T-helper 1 cell treated with Interleukin-12 subunit alpha and Interleukin-12 subunit beta and Interleukin-4 antibody, amounts not matched to agents 30 ng/mL and 1 ng/mL, for 36 hours (primary cell): Measurements from ENCODE around the gene EDRF1. TPM values are rescaled to one million over a fixed set of nuclear protein-coding genes. Genes with fewer than 3 reads are reported as not detected.
"Not testable (repeated sequence)": the region's sequence is repeated elsewhere in the genome, so short reads cannot be mapped to it uniquely, and the experiment has no call there.

Experiments
- intact Hi-C: fragments of 100-400 bp; cut with micrococcal nuclease; formaldehyde crosslinking; loops from one replicate; pipeline ENCODE4 v1.15.1; 2024
- total RNA-seq: library from RNA; stranded (reverse); gene quantifications from 2 replicates; pipeline ENCODE4 v1.2.3, GENCODE V29; 2022

Gene EDRF1, protein sequence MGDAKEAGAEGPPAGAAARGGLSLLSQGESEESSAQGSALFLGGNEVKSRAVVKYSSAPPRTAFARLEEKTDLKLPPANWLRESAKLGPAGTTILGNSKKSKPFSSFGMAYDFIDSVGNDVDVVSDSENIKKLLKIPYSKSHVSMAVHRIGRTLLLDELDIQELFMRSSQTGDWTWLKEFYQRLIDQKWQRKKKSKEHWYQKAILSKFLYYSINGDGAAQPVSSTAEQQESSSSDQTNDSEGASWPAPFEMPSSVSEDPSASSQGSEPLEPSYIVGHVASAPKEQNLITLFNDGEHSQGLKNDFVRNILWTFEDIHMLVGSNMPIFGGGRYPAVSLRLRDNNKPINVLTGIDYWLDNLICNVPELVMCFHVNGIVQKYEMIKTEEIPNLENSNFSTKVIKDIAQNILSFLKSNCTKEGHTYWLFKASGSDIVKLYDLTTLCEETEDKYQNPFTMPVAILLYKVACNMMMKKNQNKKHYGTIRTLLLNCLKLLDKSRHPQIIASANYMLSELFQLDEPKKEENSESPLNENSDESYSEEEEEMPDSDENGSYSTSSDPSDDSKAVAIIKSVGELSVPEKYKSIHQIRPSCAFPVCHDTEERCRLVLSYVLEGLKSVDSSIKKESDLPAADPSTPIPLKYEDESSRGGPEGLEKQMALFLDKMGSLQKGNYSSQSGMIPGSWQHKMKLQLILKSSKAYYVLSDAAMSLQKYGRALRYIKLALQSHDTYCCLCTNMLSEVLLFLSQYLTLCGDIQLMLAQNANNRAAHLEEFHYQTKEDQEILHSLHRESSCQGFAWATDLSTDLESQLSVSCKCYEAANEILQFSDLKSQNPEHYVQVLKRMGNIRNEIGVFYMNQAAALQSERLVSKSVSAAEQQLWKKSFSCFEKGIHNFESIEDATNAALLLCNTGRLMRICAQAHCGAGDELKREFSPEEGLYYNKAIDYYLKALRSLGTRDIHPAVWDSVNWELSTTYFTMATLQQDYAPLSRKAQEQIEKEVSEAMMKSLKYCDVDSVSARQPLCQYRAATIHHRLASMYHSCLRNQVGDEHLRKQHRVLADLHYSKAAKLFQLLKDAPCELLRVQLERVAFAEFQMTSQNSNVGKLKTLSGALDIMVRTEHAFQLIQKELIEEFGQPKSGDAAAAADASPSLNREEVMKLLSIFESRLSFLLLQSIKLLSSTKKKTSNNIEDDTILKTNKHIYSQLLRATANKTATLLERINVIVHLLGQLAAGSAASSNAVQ
- total RNA-seq, result 42.1 and 44.7 TPM in 2 replicates

DNA sequence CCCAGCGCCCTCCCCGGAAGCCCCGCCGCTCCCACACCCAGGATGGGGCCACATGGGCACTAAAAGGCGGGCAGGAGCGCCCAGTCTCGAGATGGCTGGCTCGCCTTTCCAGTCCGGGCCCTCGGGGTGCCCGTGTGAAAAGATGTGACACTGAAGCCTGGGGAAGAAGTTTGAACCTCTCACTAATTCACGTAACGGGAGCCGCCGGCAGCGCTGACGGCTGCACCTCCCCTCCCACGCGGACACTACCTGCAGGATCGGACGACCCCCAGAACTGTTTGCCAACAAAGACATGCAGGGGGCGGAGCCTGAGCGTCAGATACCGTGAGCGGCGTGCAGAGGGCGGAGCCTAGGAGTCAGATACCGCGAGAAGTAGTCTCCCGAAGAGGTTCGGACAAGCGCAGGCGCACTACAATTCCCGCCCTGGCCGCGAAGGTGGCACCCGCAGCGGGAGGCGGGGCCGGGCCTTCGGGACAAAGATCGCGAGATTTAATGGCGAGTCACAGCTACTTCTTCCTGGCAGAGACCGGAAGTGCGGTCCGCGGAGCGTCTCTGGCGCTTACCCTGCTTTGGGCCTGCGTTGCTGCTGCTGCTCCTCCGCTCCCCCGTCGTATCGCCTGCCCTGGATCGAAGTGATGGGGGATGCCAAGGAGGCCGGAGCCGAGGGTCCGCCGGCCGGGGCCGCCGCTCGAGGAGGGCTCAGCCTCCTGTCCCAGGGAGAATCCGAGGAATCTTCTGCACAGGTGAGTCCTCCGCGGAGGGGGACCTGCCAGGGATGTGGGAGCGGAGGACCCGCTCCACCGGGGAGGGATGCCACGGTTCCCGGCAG, at the start of gene EDRF1:
Gene EDRF1, plus strand, starts transcription at position 537 of the 829 bp plus-strand sequence. Its CDS starts 99 bp downstream, at position 636.
- intact Hi-C loops, result loop anchor here (1.0 to 5.0 kb wide), 6 partner anchors 104 to 1573 kb away; partner anchors contain the start of genes BCCIP, FANK1, LHPP and OAT

DNA sequence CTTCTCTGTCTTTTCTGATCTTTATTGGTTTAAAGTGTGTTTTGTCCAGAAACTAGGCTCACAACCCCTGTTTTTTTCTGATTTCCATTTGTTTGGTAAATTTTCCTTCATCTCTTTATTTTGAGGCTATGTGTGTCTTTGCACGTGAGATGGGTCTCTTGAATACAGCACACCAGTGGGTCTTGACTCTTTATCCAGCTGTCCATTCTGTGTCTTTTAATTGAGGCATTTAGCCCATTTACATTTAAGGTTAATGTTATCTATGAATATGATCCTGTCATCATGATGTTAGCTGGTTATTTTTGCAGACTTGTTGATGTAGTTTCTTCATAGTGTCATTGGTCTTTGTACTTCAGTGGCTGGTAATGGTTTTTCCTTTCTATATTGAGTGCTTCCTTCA, 46.6 kb upstream of the EDRF1 start:
- intact Hi-C loops, result no loop called here

DNA sequence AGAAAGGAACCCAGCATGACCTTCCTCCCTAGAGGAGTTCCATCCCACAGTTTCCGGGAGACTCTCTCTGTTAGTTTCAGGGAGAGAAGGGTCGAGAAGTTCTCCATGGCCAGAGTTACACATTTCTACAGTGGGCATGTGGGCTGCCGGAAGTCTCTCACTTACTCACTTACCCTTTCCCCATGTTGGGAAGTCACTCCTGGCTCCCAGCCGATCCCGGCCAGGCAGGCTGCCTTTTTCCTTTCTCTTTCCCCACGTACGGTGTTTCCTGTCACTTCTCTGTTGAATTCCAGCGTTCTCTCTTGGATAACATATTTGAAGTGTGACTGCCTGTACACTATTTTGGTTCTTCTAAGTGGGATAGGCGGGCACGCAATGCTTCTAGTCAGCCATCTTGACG, 40.1 kb upstream of the EDRF1 start:
- intact Hi-C loops, result no loop called here

DNA sequence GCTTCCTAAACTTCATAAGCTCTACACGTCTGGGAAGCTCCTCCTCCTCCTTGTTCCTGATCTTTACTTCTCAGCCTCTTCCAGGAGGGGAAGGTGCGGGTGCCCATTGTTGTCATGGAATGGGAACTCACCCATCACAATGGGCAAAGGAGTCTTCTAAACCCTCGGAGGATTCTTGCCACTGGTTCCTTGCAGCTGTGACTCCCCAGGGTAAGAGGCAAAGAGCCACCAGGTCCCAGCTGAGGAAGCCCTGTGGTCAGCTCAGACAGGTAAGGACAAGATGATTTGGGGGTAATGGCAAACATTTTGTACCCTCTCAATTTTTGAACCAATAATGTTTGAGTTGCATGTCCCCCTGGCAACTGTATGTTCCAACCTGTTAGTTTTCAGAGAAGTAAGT, 36.4 kb upstream of the EDRF1 start, which contains the start of gene TEX36:
Gene TEX36, minus strand, starts transcription at position 101 of the 400 bp plus-strand sequence. CDS start 174 bp downstream, outside the sequence.
- intact Hi-C loops, result no loop called here

DNA sequence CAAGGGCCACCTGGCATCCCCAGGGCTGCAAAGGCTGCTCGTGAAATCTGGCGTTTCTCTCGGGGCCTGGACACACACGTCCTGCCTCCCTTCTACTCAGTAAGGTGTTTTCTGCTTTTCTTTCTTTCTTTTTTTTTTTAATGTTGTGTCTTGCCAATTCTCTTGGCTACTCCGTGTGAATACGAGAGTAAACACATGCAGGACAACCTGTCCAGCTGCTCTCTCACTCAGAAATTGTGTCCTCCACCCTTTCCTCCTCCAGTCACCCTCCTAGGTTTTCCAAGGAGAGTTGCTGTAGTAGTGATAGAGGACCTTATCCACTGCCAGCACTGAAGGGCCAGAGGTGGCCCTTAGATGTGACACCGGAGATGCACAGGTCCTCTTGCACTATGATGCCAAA, 35.7 kb upstream of the EDRF1 start:
- intact Hi-C loops, result no loop called here

DNA sequence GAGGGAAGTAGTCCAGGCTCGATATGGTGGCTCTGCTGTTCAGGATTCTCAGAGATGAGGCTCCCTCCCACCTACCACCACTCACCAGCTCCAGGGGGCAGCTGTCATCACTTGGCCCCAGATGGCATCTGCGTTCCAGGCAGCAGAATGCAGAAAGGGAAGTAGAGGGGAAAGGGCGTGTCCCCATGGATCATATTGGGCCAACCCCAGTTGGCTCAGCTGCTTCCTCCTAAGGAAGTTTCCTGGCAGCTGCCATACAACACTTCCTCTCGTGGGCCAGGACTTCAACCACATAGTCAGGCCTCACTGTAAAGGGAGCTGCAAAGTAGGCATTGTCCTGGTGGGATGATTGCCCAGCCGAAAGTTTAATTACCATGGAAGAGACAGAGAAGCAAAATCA, 34.9 kb upstream of the EDRF1 start:
- intact Hi-C loops, result no loop called here

DNA sequence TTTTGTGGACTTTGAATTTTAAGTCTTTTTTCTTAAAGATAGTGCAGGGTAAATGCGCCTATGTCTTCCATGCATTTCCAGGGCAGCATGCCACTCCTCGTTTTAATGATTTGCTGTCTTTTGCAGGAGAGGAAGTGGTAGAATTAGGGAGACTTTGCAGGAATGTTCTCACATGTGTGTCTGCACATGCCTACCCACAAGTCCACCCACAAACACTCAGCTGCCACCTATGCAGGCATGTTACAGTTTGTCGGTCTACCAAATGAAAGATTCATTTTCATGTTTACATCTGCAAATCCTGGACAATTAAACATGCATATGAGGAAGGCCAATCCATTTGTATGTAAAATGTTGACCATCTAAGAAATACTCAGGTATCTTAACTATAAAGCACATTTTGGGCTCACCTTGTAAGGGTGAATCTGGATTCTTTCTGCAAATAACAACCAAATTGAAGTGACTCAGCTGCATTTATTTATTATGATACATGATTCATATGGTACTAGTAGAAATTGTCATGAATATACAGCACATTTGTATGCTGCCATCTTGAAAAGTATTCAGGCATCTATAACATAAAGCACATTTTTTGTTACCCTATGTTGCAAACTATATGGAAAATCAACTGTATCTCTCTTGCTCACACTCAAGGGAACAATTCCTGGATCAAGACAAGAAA, 31.9 kb upstream of the EDRF1 start:
- intact Hi-C loops, result no loop called here

DNA sequence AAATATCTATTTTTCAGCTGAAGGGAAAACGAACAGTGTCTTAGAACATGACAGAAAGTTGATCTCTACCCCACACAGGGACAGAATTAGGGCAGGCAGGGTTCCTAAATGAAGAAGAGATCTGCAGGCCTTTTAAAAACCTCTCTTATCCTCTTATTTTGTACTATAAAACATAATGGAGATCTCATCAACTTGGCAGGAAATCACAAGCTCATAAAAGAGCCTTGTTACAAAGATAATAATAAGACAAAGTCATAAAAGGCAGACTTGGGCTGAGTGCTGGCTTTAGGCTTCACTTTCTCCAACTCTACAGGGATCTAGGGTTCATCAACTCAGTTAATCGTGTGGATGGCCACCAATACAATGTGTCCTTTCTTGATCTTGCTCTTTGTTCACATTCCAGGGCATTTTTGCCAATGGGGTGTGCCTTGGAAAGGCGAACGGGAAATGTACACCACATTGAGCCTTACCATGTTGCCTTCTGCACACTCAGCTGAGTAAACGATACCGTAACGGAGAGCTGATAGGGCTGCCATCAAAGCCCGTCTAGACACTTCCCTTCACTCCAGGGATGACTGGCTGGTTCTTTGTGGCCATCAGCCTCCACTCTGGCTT, 29.4 kb upstream of the EDRF1 start:
- intact Hi-C loops, result no loop called here

DNA sequence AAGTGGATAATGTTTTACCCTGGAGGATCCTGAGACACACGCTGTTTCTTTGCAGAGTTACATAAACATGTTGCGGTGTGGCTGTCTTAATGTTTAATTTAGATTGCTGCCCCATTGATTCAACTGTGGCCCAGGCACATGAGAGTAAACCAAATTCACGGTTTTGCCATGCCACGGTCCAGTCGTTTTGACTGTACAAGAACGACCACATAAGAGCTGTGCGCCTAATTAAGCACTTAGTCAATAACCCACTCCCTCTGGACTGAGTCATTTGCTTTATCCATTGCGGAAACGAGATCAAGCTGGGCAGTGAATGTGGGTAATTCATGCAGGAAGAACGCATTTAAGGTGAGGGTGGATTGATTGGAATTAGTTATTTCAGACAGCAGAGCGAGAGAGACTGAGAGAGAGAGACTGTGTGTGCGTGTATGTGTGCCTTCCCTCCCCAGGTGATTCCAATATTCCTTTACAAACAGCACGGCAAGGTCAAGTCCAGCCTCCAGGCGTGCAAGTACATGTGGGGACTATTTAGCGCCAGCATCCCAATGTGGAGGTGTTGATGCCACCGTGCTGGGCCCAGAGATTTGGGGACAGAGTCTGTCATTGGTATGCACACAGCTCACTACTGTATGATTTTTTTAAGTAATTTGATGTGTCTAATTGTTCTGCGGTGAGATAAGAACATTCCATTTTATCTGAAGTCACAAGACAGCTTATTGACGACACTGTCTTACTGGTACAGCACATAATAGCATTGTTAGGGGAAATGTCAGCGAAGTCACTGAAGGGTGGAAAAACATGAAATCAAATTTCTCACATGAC, 28.1 kb upstream of the EDRF1 start:
- intact Hi-C loops, result no loop called here

DNA sequence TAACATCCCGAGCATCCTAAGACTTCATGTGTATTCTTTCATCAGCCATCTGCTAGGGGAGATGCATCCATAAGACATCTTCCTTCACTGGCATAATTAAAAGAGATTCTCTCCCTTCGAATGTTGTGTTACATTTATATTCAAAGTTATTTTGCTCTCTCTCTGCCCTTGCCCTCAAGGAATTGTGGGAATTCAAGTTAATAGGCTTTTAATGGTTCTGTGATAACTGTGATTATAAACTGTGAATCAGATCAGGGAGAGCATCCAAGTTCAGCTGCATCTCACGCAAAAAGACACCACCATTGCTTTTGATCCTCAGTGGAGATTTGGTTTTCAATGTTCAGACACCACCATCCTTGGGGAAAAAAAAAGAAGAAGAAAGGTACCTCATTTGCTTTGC, 27.3 kb upstream of the EDRF1 start:
- intact Hi-C loops, result no loop called here

DNA sequence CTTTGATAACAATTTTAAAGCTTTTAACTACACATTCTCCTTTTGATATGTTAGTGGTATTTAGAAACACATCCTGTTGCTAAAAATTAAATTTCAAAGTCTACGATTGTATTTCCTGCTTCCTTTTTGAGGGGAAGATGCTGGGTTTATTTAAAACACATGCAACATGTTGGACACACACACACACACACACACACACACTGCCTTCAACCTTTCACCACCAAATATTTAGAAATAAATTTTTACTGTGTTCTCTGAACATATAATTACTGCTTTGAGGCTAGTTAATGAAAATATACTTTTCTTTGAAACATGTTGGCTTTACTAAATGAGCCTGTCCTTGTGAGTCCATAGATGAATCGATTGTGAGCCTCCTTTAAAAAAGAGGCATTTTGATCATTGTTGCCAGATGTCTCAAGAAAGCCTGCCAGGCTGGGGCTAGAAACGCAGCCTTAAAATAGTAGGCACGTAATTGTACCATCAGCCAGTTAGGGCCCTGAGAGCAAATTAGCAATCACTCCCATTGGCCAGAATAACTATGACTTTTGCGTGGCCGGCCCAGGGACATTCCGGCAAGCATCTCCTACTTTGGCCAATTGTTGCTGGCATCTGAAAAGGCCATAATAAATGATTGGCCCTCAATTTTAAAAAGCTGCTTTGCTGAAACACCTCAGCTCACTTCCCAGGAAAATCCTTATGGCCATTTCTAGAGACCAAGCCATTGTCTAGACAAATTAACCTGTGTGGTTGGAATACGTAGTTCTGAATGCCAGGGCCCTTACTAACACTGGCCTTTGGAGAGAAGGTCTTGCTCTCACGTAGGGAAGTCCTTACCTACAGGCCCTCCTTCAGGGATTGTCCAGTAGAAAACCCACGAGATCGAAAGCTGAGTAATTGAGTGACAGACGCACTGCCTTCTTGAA, 26.6 kb upstream of the EDRF1 start:
- intact Hi-C loops, result no loop called here

DNA sequence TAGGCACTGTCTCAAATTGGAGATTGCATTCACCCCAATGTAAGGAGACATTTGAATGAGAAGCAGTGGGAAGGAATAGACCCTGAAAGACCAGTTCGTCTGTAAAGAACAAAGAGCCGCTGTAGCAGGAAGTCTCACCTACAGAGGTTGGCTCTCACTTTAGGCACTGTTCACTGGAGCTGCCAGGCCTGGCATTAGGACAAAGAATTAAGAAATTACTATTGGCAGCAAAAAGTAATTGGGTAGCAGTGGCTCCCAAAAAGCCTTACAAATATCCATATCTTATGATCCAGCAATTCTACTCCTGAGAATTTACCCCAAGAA, 26.0 kb upstream of the EDRF1 start:
- intact Hi-C loops, result no loop called here

DNA sequence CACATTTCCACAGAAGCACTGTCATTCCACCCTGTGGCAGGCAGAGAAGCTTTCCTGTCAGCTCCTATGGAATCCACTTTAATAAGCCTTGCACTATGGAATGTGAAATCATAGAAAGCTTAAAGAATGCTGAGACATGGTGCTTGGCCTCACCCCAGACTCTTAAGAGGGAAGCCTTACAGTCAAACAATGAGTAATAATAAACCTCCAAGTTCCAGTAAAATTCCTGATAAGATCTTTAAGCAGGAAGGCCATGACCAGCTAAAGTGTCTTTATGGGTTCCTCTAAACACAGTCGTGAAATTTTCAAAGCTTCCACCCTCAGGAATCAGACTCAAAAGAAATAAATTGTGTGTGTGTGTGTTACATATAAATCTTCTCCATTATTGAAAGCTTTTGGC, 24.6 kb upstream of the EDRF1 start:
- intact Hi-C loops, result no loop called here

DNA sequence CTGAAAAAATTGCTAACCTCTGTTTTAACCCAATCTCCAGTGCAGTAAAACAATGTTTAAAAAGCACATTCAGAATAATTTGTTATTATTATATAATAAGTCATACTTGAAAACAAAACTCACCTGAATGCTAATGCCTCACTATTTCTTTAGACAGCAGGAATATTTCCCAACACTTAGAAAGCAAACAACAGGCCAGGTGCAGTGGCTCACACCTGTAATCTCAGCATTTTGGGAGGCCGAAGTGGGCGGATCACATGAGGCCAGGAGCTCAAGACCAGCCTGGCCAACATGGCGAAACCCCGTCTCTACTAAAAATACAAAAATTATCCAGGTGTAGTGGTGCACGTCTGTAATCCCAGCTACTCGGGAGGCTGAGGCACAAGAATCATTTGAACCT, 22.6 kb upstream of the EDRF1 start:
- intact Hi-C loops, result not testable (repeated sequence)

DNA sequence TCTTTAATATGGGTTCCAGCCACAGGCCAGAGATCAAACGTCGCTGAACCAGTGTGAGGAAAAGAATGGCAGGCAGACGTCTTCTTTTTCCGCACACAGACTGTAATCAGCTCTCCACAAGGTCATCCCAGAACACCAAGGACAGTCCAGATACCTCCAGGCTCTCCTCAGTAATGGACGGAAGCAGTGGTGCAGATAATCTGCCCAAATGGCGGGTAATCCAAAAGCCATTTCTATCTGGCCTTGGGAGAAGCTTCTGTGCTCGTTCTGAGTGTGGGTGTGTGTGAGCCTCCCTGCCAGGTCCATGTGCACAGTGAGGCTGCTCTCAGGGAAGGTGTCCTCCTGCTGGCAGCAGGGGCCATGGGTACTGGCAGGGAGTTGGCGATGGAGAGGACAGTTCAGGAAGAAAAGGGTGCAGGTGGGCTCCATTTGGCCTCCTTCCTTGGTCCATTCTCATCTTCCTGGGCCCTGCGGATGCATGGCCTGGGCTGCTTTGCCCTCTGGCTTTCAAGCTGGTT, 21.0 kb upstream of the EDRF1 start:
- intact Hi-C loops, result no loop called here

DNA sequence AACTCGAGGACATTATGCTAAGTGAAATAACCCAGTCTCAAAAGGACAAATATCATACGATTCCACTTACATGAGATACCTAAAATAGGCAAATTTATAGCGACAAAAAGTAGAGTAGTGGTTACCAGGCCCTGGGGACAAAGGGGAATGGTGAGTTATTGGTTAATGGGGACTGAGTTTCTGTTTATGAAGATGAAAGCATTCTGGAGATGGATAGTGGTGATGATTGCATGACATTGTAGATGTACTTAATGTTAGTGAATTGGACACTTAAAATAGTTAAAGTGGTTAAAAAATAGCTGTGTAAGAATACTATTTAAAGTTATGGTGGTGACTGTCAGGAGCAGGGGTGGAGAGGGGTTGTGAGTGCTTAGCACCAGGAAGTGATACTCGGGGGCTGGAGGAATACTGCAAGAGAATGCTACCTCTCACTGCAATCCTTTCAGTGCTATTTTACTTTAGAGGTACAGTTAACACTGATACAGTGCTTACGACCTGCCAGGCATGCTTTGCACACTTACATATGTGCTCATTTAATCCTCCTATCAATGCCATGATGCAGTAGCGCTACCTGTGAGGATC, 19.9 kb upstream of the EDRF1 start:
- intact Hi-C loops, result no loop called here

DNA sequence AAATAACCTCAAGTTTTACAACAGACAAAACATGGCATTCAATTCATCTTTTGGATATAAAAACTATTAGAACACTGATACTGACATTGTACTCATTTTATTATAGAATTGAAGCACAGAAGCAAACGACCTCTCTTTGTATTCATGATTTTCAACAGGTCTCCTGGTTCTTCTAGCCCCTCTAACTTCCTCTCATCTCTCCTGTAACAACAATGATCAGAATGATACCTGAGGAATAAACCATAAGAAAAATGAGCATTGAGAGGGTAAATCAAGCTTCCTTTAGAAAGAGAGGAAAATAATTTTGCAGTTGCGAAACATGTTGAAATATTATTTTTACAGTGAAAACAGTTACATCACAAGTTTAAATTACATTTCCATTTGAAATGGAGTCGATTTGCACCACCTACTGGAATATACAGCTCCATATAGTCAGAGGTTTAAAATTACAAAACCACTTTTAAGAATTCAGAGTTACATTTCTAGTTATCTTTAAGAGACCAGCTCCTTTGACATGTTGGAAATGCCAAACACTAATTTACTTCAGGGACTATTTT, 19.1 kb upstream of the EDRF1 start:
- intact Hi-C loops, result no loop called here
